SK-N-SH (cell line): ENCODE results near the gene TCF15. TPM values are rescaled to one million over a fixed set of nuclear protein-coding genes. Genes with fewer than 3 reads are reported as not detected.

ENCODE experiments used
- CTCF ChIA-PET: fragments of 300-600, 350-600 bp; formaldehyde crosslinking; extraction: SDS; loops from one replicate; lab custom pipeline; 2021; lab: Yijun Ruan, JAX
- POLR2A ChIA-PET: fragments of 350-600 bp; sonication (Branson Sonifier 250); formaldehyde crosslinking; extraction: SDS; loops from one replicate; lab custom pipeline; 2020; ENCODE audit warnings: antibody characterized with exemption, inconsistent platforms; lab: Yijun Ruan, JAX
- DNase-seq: peaks from one replicate; pipeline ENCODE4 v3.0.0; 2012
- H2AFZ ChIP-seq: fragments of 200-600 bp; sonication (generic); 2 replicates; pipeline ENCODE4 v1.8.1; 2016; ENCODE audit warnings: antibody characterized with exemption, mild to moderate bottlenecking, low read depth
- H3F3A ChIP-seq: fragments of 200-600 bp; sonication (generic); replicated peaks from 2 replicates; pipeline ENCODE3; 2016; ENCODE audit warnings: antibody characterized with exemption, mild to moderate bottlenecking; ENCODE audit not compliant: insufficient read depth
- H3K27ac ChIP-seq, 2 experiments: fragments of 200-500 bp in 1 of 2; fragments of 200-600 bp in 1 of 2; sonication (Bioruptor generic) in 1 of 2; sonication (generic), shearing (Covaris generic) in 1 of 2; 2 replicates each; pipeline versions ENCODE4 v1.5.1 to v1.6.1; 2014 to 2016; ENCODE audit warnings: low read depth in 2 of 2, inconsistent platforms in 1 of 2, low read length in 1 of 2, mild to moderate bottlenecking in 1 of 2, mixed read lengths in 1 of 2
- H3K27me3 ChIP-seq: fragments of 200-600 bp; sonication (generic), shearing (Covaris generic); 2 replicates; pipeline ENCODE4 v1.6.1; 2016; ENCODE audit warnings: mixed run types; ENCODE audit not compliant: insufficient read depth
- H3K36me3 ChIP-seq, 2 experiments: fragments of 200-500 bp in 1 of 2; fragments of 200-600 bp in 1 of 2; sonication (Bioruptor generic) in 1 of 2; sonication (generic) in 1 of 2; replicated peaks in 1 of 2; 2 replicates each; pipeline versions ENCODE3 to v1.5.1; 2014 to 2016; ENCODE audit warnings: low read length in 1 of 2, mild to moderate bottlenecking in 1 of 2; ENCODE audit not compliant: insufficient read depth in 2 of 2, control insufficient read depth in 1 of 2
- H3K4me1 ChIP-seq, 2 experiments: fragments of 200-500 bp in 1 of 2; fragments of 200-600 bp in 1 of 2; sonication (Bioruptor generic) in 1 of 2; sonication (generic), shearing (Covaris generic) in 1 of 2; 2 replicates each; pipeline versions ENCODE4 v1.5.1 to v1.6.1; 2014 to 2016; ENCODE audit warnings: low read depth in 1 of 2, low read length in 1 of 2, mixed run types in 1 of 2; ENCODE audit not compliant: insufficient read depth in 2 of 2, control insufficient read depth in 1 of 2
- H3K4me2 ChIP-seq: fragments of 200-600 bp; sonication (generic), shearing (Covaris generic); 2 replicates; pipeline ENCODE4 v1.6.1; 2017; ENCODE audit warnings: mixed run types
- H3K4me3 ChIP-seq, 2 experiments: fragments of 200-500 bp in 1 of 2; fragments of 200-600 bp in 1 of 2; sonication (Bioruptor generic) in 1 of 2; sonication (generic), shearing (Covaris generic) in 1 of 2; 2 replicates each; pipeline versions ENCODE4 v1.5.1 to v1.8.1; 2014 to 2016; ENCODE audit warnings: low read depth in 2 of 2, inconsistent platforms in 1 of 2, low read length in 1 of 2, mild to moderate bottlenecking in 1 of 2, mixed read lengths in 1 of 2, moderate library complexity in 1 of 2
- H3K79me2 ChIP-seq: fragments of 200-600 bp; sonication (generic); 2 replicates; pipeline ENCODE4 v1.8.1; 2017; ENCODE audit warnings: mild to moderate bottlenecking; ENCODE audit not compliant: insufficient read depth
- H3K9ac ChIP-seq: fragments of 200-600 bp; sonication (generic); 2 replicates; pipeline ENCODE4 v1.6.1; 2017; ENCODE audit warnings: mixed run types
- H3K9me2 ChIP-seq: fragments of 200-600 bp; sonication (generic); 2 replicates; pipeline ENCODE4 v1.6.1; 2017; ENCODE audit warnings: mixed run types
- H3K9me3 ChIP-seq: fragments of 200-600 bp; sonication (generic); 2 replicates; pipeline ENCODE4 v1.6.1; 2017; ENCODE audit warnings: mixed run types, mild to moderate bottlenecking, moderate library complexity
- H4K20me1 ChIP-seq: fragments of 200-600 bp; sonication (generic); 2 replicates; pipeline ENCODE4 v1.6.1; 2017; ENCODE audit warnings: mild to moderate bottlenecking, mixed run types; ENCODE audit not compliant: insufficient read depth
- EP300 ChIP-seq, 2 experiments: IDR thresholded peaks; 2 replicates each; pipeline versions ENCODE4 v1.4.0 to v1.6.1; 2012; ENCODE audit warnings: borderline replicate concordance in 1 of 2, low read depth in 1 of 2, low read length in 1 of 2
- EZH2phosphoT487 ChIP-seq: fragments of 200-600 bp; sonication (generic); IDR thresholded peaks from 2 replicates; pipeline ENCODE4 v1.6.1; 2017; ENCODE audit warnings: low read depth, mixed run types, mild to moderate bottlenecking, antibody characterized with exemption, moderate library complexity, borderline replicate concordance
- FOXM1 ChIP-seq: IDR thresholded peaks from 2 replicates; pipeline ENCODE4 v1.4.0; 2012; ENCODE audit warnings: low read depth, mild to moderate bottlenecking
- IRF3 ChIP-seq: fragments of 150-350 bp; IDR thresholded peaks from 2 replicates; pipeline ENCODE4 v1.6.1; 2016; ENCODE audit warnings: mild to moderate bottlenecking, low read depth, low read length
- MEF2A ChIP-seq: IDR thresholded peaks from 2 replicates; pipeline ENCODE4 v1.4.0; 2012; ENCODE audit warnings: low read depth, borderline replicate concordance
- NRF1 ChIP-seq: IDR thresholded peaks from 2 replicates; pipeline ENCODE4 v1.6.1; 2012; ENCODE audit warnings: low read depth, mild to moderate bottlenecking, low read length
- RAD21 ChIP-seq: IDR thresholded peaks from 2 replicates; pipeline ENCODE4 v1.6.1; 2012; ENCODE audit warnings: mild to moderate bottlenecking, low read length
- RXRA ChIP-seq: IDR thresholded peaks from 2 replicates; pipeline ENCODE4 v1.4.0; 2012; ENCODE audit warnings: low read depth, mild to moderate bottlenecking, borderline replicate concordance
- TCF12 ChIP-seq: IDR thresholded peaks from 2 replicates; pipeline ENCODE4 v1.4.0; 2012
- TEAD4 ChIP-seq: IDR thresholded peaks from 2 replicates; pipeline ENCODE4 v1.4.0; 2012; ENCODE audit warnings: mild to moderate bottlenecking, borderline replicate concordance; ENCODE audit not compliant: insufficient read depth
- USF1 ChIP-seq: IDR thresholded peaks from 2 replicates; pipeline ENCODE4 v1.4.0; 2012; ENCODE audit warnings: low read depth, borderline replicate concordance
- ZBTB33 ChIP-seq: IDR thresholded peaks from 2 replicates; pipeline ENCODE4 v1.4.0; 2012; ENCODE audit warnings: low read depth, borderline replicate concordance
- WGBS: methylation state at CpG from one replicate; pipeline ENCODE4 v1.1.6; 2017; ENCODE audit warnings: low lambda C conversion rate; 5-methylcytosine and 5-hydroxymethylcytosine counted together
- polyA plus RNA-seq, 3 experiments: library from polyadenylated mRNA; depleted of rRNA; stranded (reverse); fragments of >200 nt; gene quantifications; 2 replicates each; pipeline ENCODE4 v1.2.3, GENCODE V29; 2012
- TF ChIP-seq, protein P1 (sequence below): IDR thresholded peaks from 2 replicates; pipeline ENCODE4; 2012
- TF ChIP-seq, protein P2 (sequence below): IDR thresholded peaks from 2 replicates; pipeline ENCODE4 v1.4.0; 2012; ENCODE audit warnings: low read depth

Gene TCF15
- polyA plus RNA-seq, 1 of the 3 experiments (the other 2 are of a cell fraction), result not detected

GRCh38 chr20:622161-622560 lies 12.1 kb upstream of the TCF15 start:
- Histone ChIP-seq H3K79me2 (no peaks in the 10 kb centered on the region), H4K20me1 (no peaks in the 10 kb centered on the region), H3K4me3 (no peak overlapping the region), H3K9me3 (no peaks in the 10 kb centered on the region), H3K9me2 (no peaks in the 10 kb centered on the region), H3K36me3 (no peaks in the 10 kb centered on the region), H3K9ac (no peak overlapping the region), H3F3A (no peaks in the 10 kb centered on the region), H3K27me3 (no peaks in the 10 kb centered on the region), H3K4me1 (no peaks in the 10 kb centered on the region), H3K4me2 (no peak overlapping the region), H3K27ac (no peak overlapping the region), H2AFZ (no peak overlapping the region)
- 59% methylated on average over 5 of the region's 7 CpGs for WGBS
- no peak for DNase-seq
- ChIA-PET POLR2A (no interaction called here), CTCF (interaction anchor here (1.3 to 4.9 kb wide), 3 partner anchors 14 to 106 kb away, joined by 4 to 23 read pairs (median 4); no protein-coding TSS in a partner anchor)
- TF ChIP-seq TCF12 (no peak), USF1 (no peak), TEAD4 (no peak), RXRA (no peak), EZH2phosphoT487 (no peak), MEF2A (no peak), IRF3 (no peak), ZBTB33 (no peak), FOXM1 (no peak), RAD21 (no peak), EP300 (IDR thresholded peaks at IDR 0.05; ENCODE audit: borderline replicate concordance in 1 of 2, low read depth in 1 of 2, low read length in 1 of 2) (no peak), NRF1 (no peak)
- TF ChIP-seq, protein P1, sequence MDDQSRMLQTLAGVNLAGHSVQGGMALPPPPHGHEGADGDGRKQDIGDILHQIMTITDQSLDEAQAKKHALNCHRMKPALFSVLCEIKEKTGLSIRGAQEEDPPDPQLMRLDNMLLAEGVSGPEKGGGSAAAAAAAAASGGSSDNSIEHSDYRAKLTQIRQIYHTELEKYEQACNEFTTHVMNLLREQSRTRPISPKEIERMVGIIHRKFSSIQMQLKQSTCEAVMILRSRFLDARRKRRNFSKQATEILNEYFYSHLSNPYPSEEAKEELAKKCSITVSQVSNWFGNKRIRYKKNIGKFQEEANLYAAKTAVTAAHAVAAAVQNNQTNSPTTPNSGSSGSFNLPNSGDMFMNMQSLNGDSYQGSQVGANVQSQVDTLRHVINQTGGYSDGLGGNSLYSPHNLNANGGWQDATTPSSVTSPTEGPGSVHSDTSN, result no peak
- TF ChIP-seq, protein P2, sequence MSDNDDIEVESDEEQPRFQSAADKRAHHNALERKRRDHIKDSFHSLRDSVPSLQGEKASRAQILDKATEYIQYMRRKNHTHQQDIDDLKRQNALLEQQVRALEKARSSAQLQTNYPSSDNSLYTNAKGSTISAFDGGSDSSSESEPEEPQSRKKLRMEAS, result no peak
